Stimulated activated CD8-positive, alpha-beta memory T cell treated with anti-CD3 and anti-CD28 coated beads, Interleukin-12 subunit alpha, Interleukin-12 subunit beta, amount 100 ng/mL, for 4 hours (primary cell): ENCODE measurements around the gene DENND4C.
"Not testable (repeated sequence)": the region's sequence is repeated elsewhere in the genome, so short reads cannot be mapped to it uniquely, and the experiment has no call there.

Source experiments
- DNase-seq: peaks from one replicate; pipeline ENCODE4 v3.0.0-alpha.2; 2020; ENCODE audit warnings: low read depth

Gene DENND4C

DNA sequence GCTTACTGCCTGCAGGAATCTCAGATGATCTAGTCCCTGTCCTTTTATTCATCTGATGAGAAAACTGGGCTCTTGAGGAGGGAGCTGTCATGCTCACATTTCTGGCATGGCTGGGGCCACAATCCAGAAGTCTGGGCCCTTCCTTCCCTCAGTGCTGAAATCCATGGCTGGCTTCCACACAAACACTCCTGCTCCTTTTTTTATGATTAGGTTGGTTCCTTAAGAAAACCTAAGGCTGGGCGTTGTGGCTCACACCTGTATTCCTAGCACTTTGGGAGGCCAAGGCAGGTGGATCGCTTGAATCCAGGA lies 179.7 kb downstream of the DENND4C start:
- no peak for DNase-seq

DNA sequence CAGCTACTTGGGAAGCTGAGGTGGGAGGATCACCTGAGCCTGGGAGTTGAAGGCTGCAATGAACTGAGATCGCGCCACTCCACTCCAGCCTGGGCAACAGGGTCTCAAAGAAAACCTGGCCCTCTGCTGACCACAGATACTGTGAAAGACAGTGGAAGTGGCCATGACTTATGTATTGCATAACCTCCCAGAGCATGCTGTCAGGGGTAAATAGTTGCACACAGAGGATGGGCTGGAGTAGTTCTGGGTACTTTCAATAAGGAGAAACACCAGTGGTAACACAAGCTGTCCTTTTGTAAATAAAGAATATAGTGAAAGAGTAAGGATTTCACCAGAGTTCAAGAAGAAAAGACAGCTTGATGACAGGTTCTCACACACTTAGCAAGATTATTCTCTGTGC lies 180.1 kb downstream of the DENND4C start:
- DNase-seq: no peak

DNA sequence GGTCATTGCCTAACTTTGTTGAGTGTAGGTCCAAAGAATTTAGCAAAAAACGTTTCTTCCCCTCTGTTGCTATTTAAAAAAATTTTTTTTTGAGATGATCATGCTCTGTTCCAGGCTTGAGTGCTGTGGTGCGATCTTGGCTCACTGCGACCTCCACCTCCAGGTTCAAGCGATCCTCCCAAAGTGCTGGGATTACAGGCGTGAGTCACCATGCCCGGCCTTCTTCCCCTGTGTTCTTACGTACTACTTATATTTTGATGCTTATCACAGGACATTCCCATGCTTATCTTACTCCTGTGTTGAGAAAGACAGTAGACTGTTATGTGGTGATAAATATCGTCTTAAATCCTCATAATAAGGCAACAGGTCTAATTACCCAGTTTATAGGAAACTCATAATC lies 180.8 kb downstream of the DENND4C start:
- DNase-seq: no peak

DNA sequence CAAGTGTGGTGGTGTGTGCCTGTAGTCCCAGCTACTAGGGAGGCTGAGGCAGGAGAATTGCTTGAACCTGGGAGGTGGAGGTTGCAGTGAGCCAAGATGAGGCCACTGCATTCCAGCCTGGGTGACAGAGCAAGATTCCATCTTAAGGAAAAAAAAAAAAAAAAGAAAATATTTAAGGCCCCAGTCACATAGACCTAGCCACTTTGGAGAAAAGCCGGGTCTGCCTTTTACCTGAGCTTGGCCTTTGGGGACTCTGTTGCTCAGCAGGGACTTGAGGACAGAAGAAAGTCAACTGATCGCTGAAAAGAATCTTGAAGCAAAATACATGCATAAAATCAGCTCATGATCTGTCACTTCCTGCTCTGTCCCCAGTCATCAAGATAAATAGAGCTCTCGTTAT lies 183.0 kb downstream of the DENND4C start:
- DNase-seq: not testable (repeated sequence)

DNA sequence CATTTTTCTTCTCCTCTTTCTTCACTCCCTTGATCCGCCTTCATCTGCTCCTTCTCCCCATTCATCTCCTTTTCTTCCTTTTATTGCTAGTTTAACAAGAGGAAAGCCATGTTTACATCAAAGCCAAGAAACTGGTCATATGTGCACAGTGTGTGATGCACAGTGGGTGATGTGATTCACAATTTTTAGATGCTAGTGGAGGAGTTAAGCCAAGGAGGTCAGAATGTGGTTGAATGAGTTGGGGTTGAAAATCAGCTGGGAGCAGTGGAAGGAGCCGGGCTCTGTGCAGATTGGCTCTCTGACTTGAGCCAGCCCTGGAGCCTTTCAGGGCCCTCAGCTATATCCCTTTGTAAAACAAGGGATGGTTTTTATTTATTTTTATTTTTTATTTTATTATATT lies 185.7 kb downstream of the DENND4C start:
- no peak for DNase-seq

DNA sequence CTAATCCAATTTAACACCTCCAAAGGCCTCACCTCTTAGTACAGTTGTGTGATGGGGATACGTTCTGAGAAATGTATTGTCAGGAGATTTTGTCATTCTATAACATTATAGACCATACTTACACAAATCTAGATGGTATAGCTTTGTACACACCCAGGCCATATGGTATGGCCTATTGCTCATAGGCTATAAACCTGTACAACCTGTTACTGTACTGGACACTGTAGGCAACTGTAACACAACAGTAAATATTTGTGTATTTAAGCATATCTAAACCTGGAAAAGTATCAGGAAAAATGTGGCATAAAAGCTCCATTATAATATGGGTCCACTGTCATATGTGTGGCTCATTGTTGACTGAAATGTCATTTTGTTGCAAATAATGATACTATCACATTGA lies 190.4 kb downstream of the DENND4C start:
- no peak for DNase-seq
